Vagina (tissue), 2 donors: ENCODE results near the gene COL26A1.

Experiments
- CTCF ChIP-seq, 3 experiments: fragments of 450-650 bp in 2 of 3; fragments of 200-600 bp in 1 of 3; sonication (generic) in 1 of 3; IDR thresholded peaks; one replicate each; pipeline ENCODE4 v1.5.1; 2017 to 2019; ENCODE audit warnings: antibody characterized with exemption in 3 of 3, mild to moderate bottlenecking in 2 of 3, moderate library complexity in 2 of 3
- POLR2AphosphoS5 ChIP-seq, 2 donors: sonication (generic); formaldehyde crosslinking; IDR thresholded peaks; one replicate each; pipeline ENCODE4 v1.9.0; 2017; ENCODE audit warnings: antibody characterized with exemption in 2 of 2, mild to moderate bottlenecking in 2 of 2, low read depth in 1 of 2; ENCODE audit not compliant: insufficient read depth in 1 of 2

- TF ChIP-seq CTCF (IDR thresholded peaks at IDR 0.05) (no peak), POLR2AphosphoS5 (IDR thresholded peaks at IDR 0.05; ENCODE audit: insufficient read depth in 1 of 2, low read depth in 1 of 2) (no peak)
Measured at GRCh38 chr7:101453617-101454016, 90.9 kb downstream of the COL26A1 start.
